Cardiac septum (tissue), 1 donor: ENCODE measurements around the gene GNA12. TPM values are rescaled to one million over a fixed set of nuclear protein-coding genes. Genes with fewer than 3 reads are reported as not detected.

ENCODE experiments used
- DNase-seq: peaks from one replicate; pipeline ENCODE4 v3.0.0-alpha.2; 2020; ENCODE audit warnings: low spot score
- intact Hi-C: fragments of 100-400 bp; cut with DNase I; formaldehyde crosslinking; loops from one replicate; pipeline ENCODE4 v1.14.0; 2022
- total RNA-seq: library from RNA; stranded (reverse); fragmentation: NEBNext Ultra II Directional; extraction: Animal tissue kit (Norgen Biotek cat#: 25700); gene quantifications from one replicate; pipeline ENCODE4 v1.2.1, GENCODE V29; 2021
- donor health status: DM: no; HTN: no; CAD: no.

Gene GNA12
- total RNA-seq, 1 donor from 2014 or later: 33.7 TPM

- no peak for DNase-seq
- intact Hi-C loops: no loop called here
Measured at GRCh38 chr7:2821842-2822507, 22.1 kb downstream of the GNA12 start.

GRCh38 chr7:2821161-2821841 is 22.8 kb downstream of the GNA12 start:
- no peak for DNase-seq
- intact Hi-C loops: no loop called here

- intact Hi-C loops: no loop called here
- DNase-seq: no peak
Measured at GRCh38 chr7:2820508-2820934, 23.6 kb downstream of the GNA12 start.

- DNase-seq: no peak
- intact Hi-C loops: no loop called here
Measured at GRCh38 chr7:2819954-2820397, 24.1 kb downstream of the GNA12 start.

GRCh38 chr7:2819161-2819953 is 24.8 kb downstream of the GNA12 start:
- intact Hi-C loops: no loop called here
- no peak for DNase-seq

GRCh38 chr7:2818653-2819052 is 25.5 kb downstream of the GNA12 start:
- intact Hi-C loops: no loop called here

GRCh38 chr7:2818121-2818520 is 26.0 kb downstream of the GNA12 start:
- intact Hi-C loops: no loop called here
- no peak for DNase-seq

More at GRCh38 chr7:2818653-2819052, 25.5 kb downstream of the GNA12 start:
- DNase-seq: no peak

- intact Hi-C loops: no loop called here
- DNase-seq: no peak
Measured at GRCh38 chr7:2817456-2817855, 26.7 kb downstream of the GNA12 start.

GRCh38 chr7:2815875-2816245 is 28.2 kb downstream of the GNA12 start:
- intact Hi-C loops: no loop called here
- no peak for DNase-seq

- DNase-seq: no peak
- intact Hi-C loops: loop anchor here (5.0 kb wide), 1 partner anchor 53 kb away; no protein-coding TSS in a partner anchor
Measured at GRCh38 chr7:2814946-2815874, 28.9 kb downstream of the GNA12 start.

GRCh38 chr7:2814186-2814945 is 29.7 kb downstream of the GNA12 start:
- DNase-seq: no peak
- intact Hi-C loops: loop anchor here (5.0 kb wide), 1 partner anchor 52 kb away; no protein-coding TSS in a partner anchor

GRCh38 chr7:2813350-2814185 is 30.5 kb downstream of the GNA12 start:
- DNase-seq: no peak
- intact Hi-C loops: loop anchor here (5.0 kb wide), 1 partner anchor 51 kb away; no protein-coding TSS in a partner anchor

GRCh38 chr7:2812831-2813230 is 31.3 kb downstream of the GNA12 start:
- intact Hi-C loops: loop anchor here (5.0 kb wide), 1 partner anchor 51 kb away; no protein-coding TSS in a partner anchor

GRCh38 chr7:2812114-2812487 is 32.0 kb downstream of the GNA12 start:
- intact Hi-C loops: loop anchor here (5.0 kb wide), 1 partner anchor 50 kb away; no protein-coding TSS in a partner anchor

More at GRCh38 chr7:2812831-2813230, 31.3 kb downstream of the GNA12 start:
- no peak for DNase-seq

GRCh38 chr7:2811476-2812113 is 32.5 kb downstream of the GNA12 start:
- DNase-seq: peak; percentile 75
- intact Hi-C loops: loop anchor here (5.0 kb wide), 1 partner anchor 49 kb away; no protein-coding TSS in a partner anchor

More at GRCh38 chr7:2812114-2812487, 32.0 kb downstream of the GNA12 start:
- no peak for DNase-seq

- intact Hi-C loops: loop anchor here (5.0 kb wide), 1 partner anchor 49 kb away; no protein-coding TSS in a partner anchor
Measured at GRCh38 chr7:2810682-2811415, 33.3 kb downstream of the GNA12 start.

More at GRCh38 chr7:2810682-2811415, 33.3 kb downstream of the GNA12 start:
- DNase-seq: peak; percentile 64
